ENCODE data around the gene SHPK. TPM values are rescaled to one million over a fixed set of nuclear protein-coding genes. Genes with fewer than 3 reads are reported as not detected.
A peak's percentile ranks its signal among the peaks of the same experiment; 100 is the strongest.
"Not testable (repeated sequence)": the region's sequence is repeated elsewhere in the genome, so short reads cannot be mapped to it uniquely, and the experiment has no call there.

SHPK gene
- total RNA-seq, 1 donor from 2014 or later: 11.2 TPM

- DNase-seq (ENCODE audit: low read depth in 2 of 2): no peak
Measured at GRCh38 chr17:3592216-3592860, 43.7 kb downstream of the SHPK start.

GRCh38 chr17:3590768-3591167, 45.3 kb downstream of the SHPK start:
- DNase-seq (ENCODE audit: low read depth in 2 of 2): no peak

GRCh38 chr17:3590231-3590630, 45.8 kb downstream of the SHPK start:
- DNase-seq (ENCODE audit: low read depth in 2 of 2): no peak

- no peak for DNase-seq (ENCODE audit: low read depth in 2 of 2)
Measured at GRCh38 chr17:3589784-3590183, 46.3 kb downstream of the SHPK start.

- no peak for DNase-seq (ENCODE audit: low read depth in 2 of 2)
Measured at GRCh38 chr17:3585826-3586225, 50.2 kb downstream of the SHPK start.

- no peak for DNase-seq (ENCODE audit: low read depth in 2 of 2)
Measured at GRCh38 chr17:3583456-3583855, 52.6 kb downstream of the SHPK start.

- no peak for DNase-seq (ENCODE audit: low read depth in 2 of 2)
Measured at GRCh38 chr17:3582915-3583314, 53.1 kb downstream of the SHPK start.

GRCh38 chr17:3578667-3579066, 57.4 kb downstream of the SHPK start:
- DNase-seq (ENCODE audit: low read depth in 2 of 2): not testable (repeated sequence)

GRCh38 chr17:3576970-3577369, 59.1 kb downstream of the SHPK start:
- no peak for DNase-seq (ENCODE audit: low read depth in 2 of 2)

GRCh38 chr17:3575511-3575910, 60.5 kb downstream of the SHPK start:
- DNase-seq (ENCODE audit: low read depth in 2 of 2): no peak

GRCh38 chr17:3574231-3574630, 61.8 kb downstream of the SHPK start:
- no peak for DNase-seq (ENCODE audit: low read depth in 2 of 2)

GRCh38 chr17:3573246-3574100, 62.6 kb downstream of the SHPK start:
- DNase-seq (ENCODE audit: low read depth in 2 of 2): no peak

GRCh38 chr17:3572231-3572630, 63.8 kb downstream of the SHPK start:
- no peak for DNase-seq (ENCODE audit: low read depth in 2 of 2)

GRCh38 chr17:3571043-3571900, 64.8 kb downstream of the SHPK start:
- no peak for DNase-seq (ENCODE audit: low read depth in 2 of 2)

- DNase-seq (ENCODE audit: low read depth in 2 of 2): no peak
Measured at GRCh38 chr17:3569534-3570137, 66.4 kb downstream of the SHPK start.

GRCh38 chr17:3566551-3566950, 69.5 kb downstream of the SHPK start:
- no peak for DNase-seq (ENCODE audit: low read depth in 2 of 2)

- no peak for DNase-seq (ENCODE audit: low read depth in 2 of 2)
Measured at GRCh38 chr17:3565143-3565542, 70.9 kb downstream of the SHPK start.

- DNase-seq (ENCODE audit: low read depth in 2 of 2): not testable (repeated sequence)
Measured at GRCh38 chr17:3564241-3564640, 71.8 kb downstream of the SHPK start.

- DNase-seq (ENCODE audit: low read depth in 2 of 2): no peak
Measured at GRCh38 chr17:3559270-3559645, 76.8 kb downstream of the SHPK start.

GRCh38 chr17:3558603-3559269, 77.3 kb downstream of the SHPK start:
- peak in 1 of 2 donors; percentile 43 for DNase-seq (ENCODE audit: low read depth in 2 of 2)

All from dermis microvascular lymphatic vessel endothelial cell (primary cell).